Thyroid gland (tissue), 4 donors: Measurements from ENCODE around the gene PRMT2. TPM values are rescaled to one million over a fixed set of nuclear protein-coding genes. Genes with fewer than 3 reads are reported as not detected.

Experiments used
- DNase-seq, 2 donors: peaks; one replicate each; pipeline ENCODE4 v3.0.0-alpha.2; 2019
- H3K27ac ChIP-seq, 3 donors: fragments of 200-600 bp; sonication (generic); 1 replicate in 2 of 3; 2 replicates in 1 of 3; pipeline ENCODE4 v1.5.1; 2016 to 2019; ENCODE audit warnings: mild to moderate bottlenecking in 1 of 3, moderate library complexity in 1 of 3
- H3K27me3 ChIP-seq: fragments of 200-600 bp; sonication (generic); one replicate; pipeline ENCODE4 v1.5.1; 2019
- H3K36me3 ChIP-seq, 2 donors: fragments of 200-600 bp; sonication (generic); one replicate each; pipeline ENCODE4 v1.5.1; 2016 to 2019
- H3K4me1 ChIP-seq, 2 donors: fragments of 200-600 bp; sonication (generic); one replicate each; pipeline ENCODE4 v1.5.1; 2017 to 2019
- H3K4me3 ChIP-seq, 3 donors: fragments of 200-600 bp; sonication (generic); replicated peaks in 1 of 3; 1 replicate in 2 of 3; 2 replicates in 1 of 3; pipeline ENCODE4 v1.5.1; 2016; ENCODE audit warnings: mild to moderate bottlenecking in 1 of 3
- H3K9me3 ChIP-seq: fragments of 200-600 bp; sonication (generic); one replicate; pipeline ENCODE4 v1.5.1; 2017
- CTCF ChIP-seq, 6 experiments: fragments of 200-600 bp in 3 of 6; fragments of 450-650 bp in 3 of 6; sonication (generic) in 3 of 6; IDR thresholded peaks; one replicate each; pipeline ENCODE4 v1.5.1; 2016 to 2019; ENCODE audit warnings: antibody characterized with exemption in 6 of 6, mild to moderate bottlenecking in 2 of 6, inconsistent platforms in 1 of 6, moderate library complexity in 1 of 6
- POLR2A ChIP-seq, 2 donors: fragments of 450-650 bp; IDR thresholded peaks; one replicate each; pipeline ENCODE4 v1.6.1; 2017; ENCODE audit warnings: antibody characterized with exemption in 2 of 2, mild to moderate bottlenecking in 2 of 2, moderate library complexity in 1 of 2
- whole genome bisulfite sequencing, 2 donors: methylation state at CpG; one replicate each; pipeline ENCODE4 v1.1.5; 2017; 5-methylcytosine and 5-hydroxymethylcytosine counted together
- intact Hi-C: fragments of 100-400 bp; cut with DNase I; formaldehyde crosslinking; loops from one replicate; pipeline ENCODE4 v1.15.1; 2023
- total RNA-seq, 4 donors: library from RNA; depleted of rRNA; stranded (reverse); fragments of >200 nt; gene quantifications; one replicate each; pipeline ENCODE4 v1.2.3, GENCODE V29; 2016

Gene PRMT2
- total RNA-seq, 4 donors from 2014 or later: 94.6 to 112 (median 99.4) TPM

DNA sequence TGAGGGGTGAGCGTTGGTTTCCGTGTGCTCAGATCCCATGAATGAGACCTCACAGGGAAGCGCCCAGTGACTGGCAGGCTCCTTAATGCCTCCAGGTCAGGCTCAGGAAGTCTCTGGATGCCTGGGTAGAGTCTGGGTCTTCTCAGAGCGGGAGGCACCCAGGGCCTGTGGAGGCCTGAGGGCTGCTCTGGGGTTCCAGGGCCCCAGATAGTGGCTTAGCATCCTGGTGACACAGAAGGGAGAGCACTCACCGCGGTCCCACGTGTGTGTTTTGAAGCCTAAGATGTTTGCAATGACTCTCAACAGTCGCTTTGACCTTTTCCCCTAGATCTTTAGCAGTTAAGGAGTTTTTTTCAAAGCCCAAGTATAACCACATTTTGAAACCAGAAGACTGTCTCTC, 25.0 kb downstream of the PRMT2 start:
- 91 to 92% methylated on average over 8 of the region's 8 CpGs for WGBS, 2 donors
- H3K4me3 ChIP-seq: no peak overlapping the region
- intact Hi-C loops: no loop called here
- no peaks in the 10 kb centered on the region for H3K4me1 ChIP-seq
- TF ChIP-seq CTCF (IDR thresholded peaks at IDR 0.05): no peak
- peaks cover 14 to 17% of the 10 kb centered on the region in 2 donors for H3K36me3 ChIP-seq
- DNase-seq: no peak
- no peaks in the 10 kb centered on the region for H3K27me3 ChIP-seq
- H3K9me3 ChIP-seq: no peaks in the 10 kb centered on the region
- no peak overlapping the region for H3K27ac ChIP-seq

DNA sequence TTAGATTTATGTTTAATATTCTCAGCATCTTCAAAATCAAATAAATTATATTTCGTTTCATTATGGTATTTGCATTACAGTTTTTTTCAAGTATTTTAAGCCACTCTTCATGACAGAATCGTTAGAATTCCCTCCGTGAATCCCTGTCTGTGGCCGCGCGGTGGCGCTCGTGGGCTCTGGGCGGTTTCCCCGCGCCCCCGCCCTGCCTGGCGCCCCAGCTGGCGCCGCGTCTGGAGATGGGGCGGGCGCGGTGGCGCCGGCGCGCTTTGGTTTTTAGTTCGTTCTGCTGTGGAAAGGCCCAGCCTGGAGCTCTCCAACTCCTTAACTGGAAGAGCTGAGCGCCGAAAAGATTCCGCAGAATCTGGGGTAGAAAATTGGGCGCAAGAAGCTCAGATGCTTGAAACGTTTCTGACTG, 25.7 kb downstream of the PRMT2 start:
- intact Hi-C loops: no loop called here
- Histone ChIP-seq H3K4me3 (no peak overlapping the region), H3K36me3 (peaks cover 13 to 14% of the 10 kb centered on the region in 2 donors), H3K27ac (peak overlapping the region in 1 of 3 donors; percentile 12), H3K9me3 (no peaks in the 10 kb centered on the region), H3K4me1 (no peaks in the 10 kb centered on the region), H3K27me3 (no peaks in the 10 kb centered on the region)
- whole genome bisulfite sequencing, 2 donors: 14 to 24% methylated on average over 29 of the region's 29 CpGs
- DNase-seq: peak; percentile 67 to 68
- TF ChIP-seq CTCF (IDR thresholded peaks at IDR 0.05) (peak; percentile 21 to 83 (median 54)), POLR2A (IDR thresholded peaks at IDR 0.05) (no peak)

DNA sequence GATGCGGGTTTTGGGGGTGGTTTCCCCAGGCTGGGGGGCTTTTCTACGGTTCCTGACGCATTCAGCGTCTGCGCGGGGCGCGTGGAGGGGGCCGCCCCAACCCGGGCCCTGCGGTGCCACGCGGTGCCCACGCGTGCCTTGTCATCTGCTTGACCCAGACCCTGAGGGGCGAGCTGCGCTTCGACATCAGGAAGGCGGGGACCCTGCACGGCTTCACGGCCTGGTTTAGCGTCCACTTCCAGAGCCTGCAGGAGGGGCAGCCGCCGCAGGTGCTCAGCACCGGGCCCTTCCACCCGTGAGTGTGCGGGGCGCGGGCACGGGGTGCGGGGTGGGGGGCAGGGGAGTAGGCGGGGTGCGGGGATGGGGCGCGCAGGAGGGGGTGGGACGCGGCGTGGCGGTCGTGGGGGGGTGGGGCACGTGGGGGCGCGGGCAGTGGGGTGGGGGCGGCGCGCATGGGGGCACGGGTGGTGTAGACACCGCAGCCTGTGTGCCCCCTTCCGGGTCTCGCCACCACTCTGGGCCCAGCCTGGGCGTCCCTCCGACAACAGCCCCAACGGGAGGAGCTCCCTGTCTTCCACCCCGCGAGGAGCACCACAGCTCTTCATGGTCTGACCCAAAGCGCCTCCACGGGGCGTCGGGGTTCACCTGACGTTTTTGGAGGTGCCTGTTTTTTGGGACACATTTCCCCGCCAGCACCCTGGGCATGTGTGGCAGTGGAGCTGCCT, 26.3 kb downstream of the PRMT2 start:
- peaks cover 13 to 14% of the 10 kb centered on the region in 2 donors for H3K36me3 ChIP-seq
- no peaks in the 10 kb centered on the region for H3K9me3 ChIP-seq
- intact Hi-C loops: no loop called here
- 82 to 85% methylated on average over 24 to 36 of the region's 61 CpGs for WGBS, 2 donors
- no peaks in the 10 kb centered on the region for H3K27me3 ChIP-seq
- no peak overlapping the region for H3K4me3 ChIP-seq
- H3K27ac ChIP-seq: peak overlapping the region in 1 of 3 donors; percentile 12
- no peak for DNase-seq
- no peak for TF ChIP-seq CTCF (IDR thresholded peaks at IDR 0.05)
- TF ChIP-seq POLR2A (IDR thresholded peaks at IDR 0.05): no peak
- no peaks in the 10 kb centered on the region for H3K4me1 ChIP-seq

GRCh38 chr21:46662367-46662654, 26.8 kb downstream of the PRMT2 start:
- intact Hi-C loops: no loop called here
- TF ChIP-seq CTCF (IDR thresholded peaks at IDR 0.05) (no peak), POLR2A (IDR thresholded peaks at IDR 0.05) (no peak)
- no peak overlapping the region for H3K27ac ChIP-seq
- H3K27me3 ChIP-seq: no peaks in the 10 kb centered on the region
- H3K4me1 ChIP-seq: peaks cover 3 to 4% of the 10 kb centered on the region in 2 donors
- no peak for DNase-seq
- H3K9me3 ChIP-seq: no peaks in the 10 kb centered on the region
- H3K4me3 ChIP-seq: no peak overlapping the region
- H3K36me3 ChIP-seq: peaks cover 13 to 14% of the 10 kb centered on the region in 2 donors
- 94 to 100% methylated on average over 1 to 11 of the region's 11 CpGs for WGBS, 2 donors

- Histone ChIP-seq H3K4me3 (no peak overlapping the region), H3K9me3 (no peaks in the 10 kb centered on the region), H3K36me3 (peaks cover 13 to 14% of the 10 kb centered on the region in 2 donors), H3K27me3 (no peaks in the 10 kb centered on the region), H3K4me1 (peaks cover 4 to 10% of the 10 kb centered on the region in 2 donors), H3K27ac (no peak overlapping the region)
- TF ChIP-seq CTCF (IDR thresholded peaks at IDR 0.05) (no peak), POLR2A (IDR thresholded peaks at IDR 0.05) (no peak)
- 92 to 94% methylated on average over 5 to 16 of the region's 21 CpGs for WGBS, 2 donors
- no peak for DNase-seq
- intact Hi-C loops: no loop called here
These were observed 27.5 kb downstream of the PRMT2 start for GRCh38 chr21:46662765-46663500.
